ENCODE data around the gene MGLL. TPM values are rescaled to one million over a fixed set of nuclear protein-coding genes. Genes with fewer than 3 reads are reported as not detected.

Gene MGLL
- total and polyA plus RNA-seq, 4 experiments from 2014 or later, result 0.77 to 4.8 (median 2.3) TPM

DNA sequence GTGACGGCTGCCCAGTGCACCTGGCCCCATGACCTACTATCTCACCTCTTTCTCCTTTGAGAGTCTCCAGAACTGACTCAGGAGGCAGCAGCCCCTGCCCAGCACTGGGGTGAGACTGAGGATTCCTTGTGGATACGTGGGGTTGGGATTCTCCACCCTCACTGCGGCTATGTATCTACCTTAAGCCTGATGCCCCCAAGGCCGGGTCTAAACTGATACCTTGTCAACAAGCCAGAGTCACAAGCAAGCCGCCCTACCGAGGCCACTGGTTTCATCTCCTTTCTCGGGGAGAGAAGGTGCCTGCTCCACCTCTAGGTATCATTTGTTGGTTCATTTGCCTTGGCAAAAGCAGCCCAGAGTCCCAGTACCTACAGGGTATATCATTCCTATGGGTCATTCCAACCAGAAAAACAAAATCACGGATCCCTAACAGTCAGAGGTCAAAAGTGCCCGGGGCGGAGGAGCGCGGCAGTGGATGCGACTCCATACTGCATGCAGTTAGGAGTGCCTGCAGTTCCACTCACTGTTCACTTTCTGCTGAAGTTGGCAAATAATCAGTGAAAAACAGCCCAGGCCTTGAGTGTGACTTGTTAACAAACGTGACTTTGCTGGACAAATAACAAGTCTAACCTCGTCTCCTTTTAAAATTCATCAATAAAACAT is 102.0 kb downstream of the MGLL start:
- Mint-ChIP-seq H3K36me3 (no peaks in the 10 kb centered on the region), H3K4me3 (no peak overlapping the region), H3K9me3 (peaks cover 0 to 6% (median 0%) of the 10 kb centered on the region in 8 donors), H3K4me1 (no peaks in the 10 kb centered on the region), H3K27me3 (peaks cover 11 to 20% of the 10 kb centered on the region in 2 donors), H3K27ac (no peak overlapping the region)
- no peak for DNase-seq
- ChIA-PET POLR2A (ENCODE audit: partially characterized antibody) (no interaction called here), CTCF (ENCODE audit: partially characterized antibody) (no interaction called here)
- H3K4me3 ChIP-seq (ENCODE audit: low read length in 2 of 2), result no peak overlapping the region
- no peak overlapping the region for H3K27ac ChIP-seq (ENCODE audit: low read depth, low read length)
- H3K36me3 ChIP-seq (ENCODE audit: insufficient read depth, low read length), result no peaks in the 10 kb centered on the region
- H3K9me3 ChIP-seq (ENCODE audit: control insufficient read depth in 1 of 2, low read length in 2 of 2), result no peaks in the 10 kb centered on the region
- intact Hi-C loops (cut with micrococcal nuclease), result no loop called here
- no peaks in the 10 kb centered on the region for H3K4me1 ChIP-seq (ENCODE audit: insufficient read depth, low read length)
- no peaks in the 10 kb centered on the region for H3K27me3 ChIP-seq (ENCODE audit: insufficient read depth, low read length)

DNA sequence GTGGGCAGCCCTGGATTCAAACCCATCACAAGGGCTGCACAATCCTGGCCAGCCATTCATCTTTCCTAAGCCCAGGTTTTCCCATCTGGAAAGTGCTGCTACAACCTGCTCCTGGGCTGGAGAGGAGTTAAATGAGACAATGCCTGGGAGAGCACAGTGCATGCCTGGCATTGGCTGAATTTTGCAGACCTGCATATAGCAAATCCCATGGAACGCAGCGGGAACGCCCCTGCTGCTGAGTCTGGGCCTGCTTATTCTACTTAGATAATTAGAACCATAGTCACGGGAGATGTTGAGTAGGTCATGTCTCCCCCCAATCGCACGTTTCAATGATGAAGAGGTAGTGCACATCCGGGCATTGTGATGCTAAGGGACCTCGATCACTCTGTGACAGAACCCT is 102.9 kb downstream of the MGLL start:
- no peaks in the 10 kb centered on the region for H3K27me3 ChIP-seq (ENCODE audit: insufficient read depth, low read length)
- POLR2A ChIA-PET (ENCODE audit: partially characterized antibody), result no interaction called here
- Mint-ChIP-seq H3K4me3 (no peak overlapping the region), H3K27me3 (peaks cover 4 to 17% of the 10 kb centered on the region in 2 donors), H3K27ac (no peak overlapping the region), H3K9me3 (peaks cover 0 to 6% (median 0%) of the 10 kb centered on the region in 8 donors), H3K4me1 (no peaks in the 10 kb centered on the region), H3K36me3 (no peaks in the 10 kb centered on the region)
- no peaks in the 10 kb centered on the region for H3K4me1 ChIP-seq (ENCODE audit: insufficient read depth, low read length)
- no peak overlapping the region for H3K4me3 ChIP-seq (ENCODE audit: low read length in 2 of 2)
- H3K9me3 ChIP-seq (ENCODE audit: control insufficient read depth in 1 of 2, low read length in 2 of 2), result no peaks in the 10 kb centered on the region
- H3K36me3 ChIP-seq (ENCODE audit: insufficient read depth, low read length), result no peaks in the 10 kb centered on the region
- CTCF ChIA-PET (ENCODE audit: partially characterized antibody), result no interaction called here
- DNase-seq, result no peak
- no peak overlapping the region for H3K27ac ChIP-seq (ENCODE audit: low read depth, low read length)
- intact Hi-C loops (cut with micrococcal nuclease), result no loop called here

DNA sequence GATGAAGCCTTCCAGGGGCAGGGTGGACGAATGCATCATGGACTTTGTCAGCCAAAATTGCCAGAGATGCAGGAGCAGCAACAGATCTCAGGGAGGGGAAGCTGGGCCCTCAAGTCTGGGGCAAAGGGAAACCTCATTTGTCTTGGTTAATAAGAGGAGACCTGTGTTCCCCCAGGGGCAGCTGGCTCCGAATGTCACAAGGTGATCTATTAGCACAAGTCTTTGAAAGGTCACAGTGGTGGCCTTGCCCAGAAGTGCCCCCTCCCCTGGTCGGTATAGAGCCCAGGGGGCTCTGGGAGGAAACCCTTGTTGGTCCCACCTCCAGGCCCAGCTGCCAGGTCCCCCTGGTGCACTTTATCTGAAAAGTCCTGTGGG is 103.4 kb downstream of the MGLL start:
- Mint-ChIP-seq H3K4me3 (no peak overlapping the region), H3K27me3 (peaks cover 4 to 13% of the 10 kb centered on the region in 2 donors), H3K4me1 (no peaks in the 10 kb centered on the region), H3K27ac (no peak overlapping the region), H3K9me3 (peaks cover 0 to 3% (median 0%) of the 10 kb centered on the region in 8 donors), H3K36me3 (no peaks in the 10 kb centered on the region)
- POLR2A ChIA-PET (ENCODE audit: partially characterized antibody), result no interaction called here
- intact Hi-C loops (cut with micrococcal nuclease), result no loop called here
- no peak overlapping the region for H3K27ac ChIP-seq (ENCODE audit: low read depth, low read length)
- CTCF ChIA-PET (ENCODE audit: partially characterized antibody), result no interaction called here
- H3K4me3 ChIP-seq (ENCODE audit: low read length in 2 of 2), result no peak overlapping the region
- no peak for DNase-seq
- no peaks in the 10 kb centered on the region for H3K27me3 ChIP-seq (ENCODE audit: insufficient read depth, low read length)
- H3K36me3 ChIP-seq (ENCODE audit: insufficient read depth, low read length), result no peaks in the 10 kb centered on the region
- H3K4me1 ChIP-seq (ENCODE audit: insufficient read depth, low read length), result no peaks in the 10 kb centered on the region
- no peaks in the 10 kb centered on the region for H3K9me3 ChIP-seq (ENCODE audit: control insufficient read depth in 1 of 2, low read length in 2 of 2)

DNA sequence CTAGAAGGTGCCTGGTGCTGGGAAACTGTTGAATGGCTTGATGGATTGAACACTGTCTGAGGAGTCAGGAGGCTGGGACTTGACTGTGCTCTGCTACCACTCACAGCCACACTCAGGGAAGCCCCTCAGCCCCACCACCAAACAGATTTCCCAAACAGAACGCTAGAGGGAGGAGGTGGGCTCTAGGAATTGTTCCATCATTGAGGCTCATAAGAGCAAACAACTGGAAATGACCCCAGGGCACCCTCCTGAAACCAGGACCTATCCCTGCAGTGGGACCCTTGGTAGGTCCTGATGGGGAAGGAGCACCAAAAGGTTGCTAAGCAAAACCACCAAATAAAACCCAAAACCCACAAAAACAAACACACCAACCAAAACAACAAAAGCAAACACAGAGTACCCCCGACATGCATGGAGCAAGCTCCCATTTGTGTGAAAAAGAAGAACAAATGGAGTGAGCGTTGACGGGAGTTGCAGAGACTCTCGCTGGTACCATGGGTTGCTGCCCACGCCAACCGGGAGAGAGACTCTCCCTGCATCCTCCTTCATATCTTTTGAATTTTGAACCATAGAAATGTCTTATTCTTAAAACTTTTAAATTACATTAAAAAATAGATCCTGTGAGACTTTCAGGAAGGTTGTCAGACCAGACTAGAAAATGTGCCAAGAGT is 103.9 kb downstream of the MGLL start:
- Mint-ChIP-seq H3K4me3 (no peak overlapping the region), H3K36me3 (no peaks in the 10 kb centered on the region), H3K27me3 (peaks cover 2 to 14% of the 10 kb centered on the region in 2 donors), H3K4me1 (no peaks in the 10 kb centered on the region), H3K27ac (no peak overlapping the region), H3K9me3 (no peaks in the 10 kb centered on the region)
- Histone ChIP-seq H3K9me3 (ENCODE audit: control insufficient read depth in 1 of 2, low read length in 2 of 2) (no peaks in the 10 kb centered on the region), H3K4me1 (ENCODE audit: insufficient read depth, low read length) (no peaks in the 10 kb centered on the region), H3K27me3 (ENCODE audit: insufficient read depth, low read length) (no peaks in the 10 kb centered on the region), H3K4me3 (ENCODE audit: low read length in 2 of 2) (no peak overlapping the region), H3K36me3 (ENCODE audit: insufficient read depth, low read length) (no peaks in the 10 kb centered on the region), H3K27ac (ENCODE audit: low read depth, low read length) (no peak overlapping the region)
- POLR2A ChIA-PET (ENCODE audit: partially characterized antibody), result no interaction called here
- CTCF ChIA-PET (ENCODE audit: partially characterized antibody), result no interaction called here
- intact Hi-C loops (cut with micrococcal nuclease), result no loop called here
- no peak for DNase-seq

DNA sequence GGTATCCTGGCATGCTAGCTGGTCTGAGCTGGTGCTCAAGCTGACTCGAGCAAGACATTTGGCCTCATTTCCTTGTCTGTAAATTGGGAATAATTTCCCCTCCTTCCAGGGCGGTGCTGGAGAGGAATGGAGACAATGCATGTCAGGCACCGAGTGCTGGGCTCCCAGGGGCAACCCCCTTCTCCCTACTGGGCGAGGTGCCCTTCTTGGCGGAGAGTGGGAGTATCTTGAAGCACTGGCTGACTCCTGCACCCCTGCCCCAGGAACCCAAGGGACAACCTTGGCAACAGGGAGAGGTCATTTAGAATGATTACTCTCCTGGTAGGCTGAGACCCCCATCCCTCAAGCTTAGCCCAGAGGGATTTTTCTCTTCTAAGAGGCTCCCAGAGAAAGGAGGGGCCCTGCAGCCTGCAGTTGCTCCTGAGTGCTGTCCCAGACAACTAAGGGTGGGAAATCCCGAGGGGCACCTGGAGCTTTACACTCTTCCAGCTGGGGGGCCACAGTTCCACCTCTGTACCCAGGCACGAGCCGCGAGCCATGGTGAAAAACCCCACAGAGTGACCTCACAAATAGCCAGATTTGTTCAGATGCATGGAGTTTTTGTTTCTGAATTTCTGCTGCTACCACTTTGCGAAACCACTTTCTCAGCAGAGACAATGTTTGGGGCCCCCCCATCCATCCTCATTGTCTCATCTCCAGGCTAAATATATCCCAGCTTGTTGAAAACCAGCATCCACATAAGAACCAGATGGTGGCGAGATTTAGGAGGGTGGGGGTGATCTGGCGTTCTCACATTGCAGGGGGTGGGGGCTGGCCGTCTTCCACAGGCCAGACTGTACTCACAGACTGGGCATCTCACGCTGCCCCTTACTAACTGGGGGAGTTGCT is 104.7 kb downstream of the MGLL start:
- intact Hi-C loops (cut with micrococcal nuclease), result no loop called here
- H3K36me3 Mint-ChIP-seq, result no peaks in the 10 kb centered on the region
- Histone ChIP-seq H3K27ac (ENCODE audit: low read depth, low read length) (no peak overlapping the region), H3K9me3 (ENCODE audit: control insufficient read depth in 1 of 2, low read length in 2 of 2) (no peaks in the 10 kb centered on the region), H3K36me3 (ENCODE audit: insufficient read depth, low read length) (no peaks in the 10 kb centered on the region), H3K4me1 (ENCODE audit: insufficient read depth, low read length) (no peaks in the 10 kb centered on the region), H3K27me3 (ENCODE audit: insufficient read depth, low read length) (no peaks in the 10 kb centered on the region), H3K4me3 (ENCODE audit: low read length in 2 of 2) (no peak overlapping the region)
- CTCF ChIA-PET (ENCODE audit: partially characterized antibody), result interaction anchor here (1.2 kb wide), 1 partner anchor 11 kb away, joined by 3 read pairs; no protein-coding TSS in a partner anchor
- no peak for DNase-seq
- H3K4me3 Mint-ChIP-seq, result no peak overlapping the region
- no peaks in the 10 kb centered on the region for H3K9me3 Mint-ChIP-seq
- POLR2A ChIA-PET (ENCODE audit: partially characterized antibody), result no interaction called here
- no peak overlapping the region for H3K27ac Mint-ChIP-seq
- H3K27me3 Mint-ChIP-seq, result peaks cover 2 to 15% of the 10 kb centered on the region in 2 donors
- no peaks in the 10 kb centered on the region for H3K4me1 Mint-ChIP-seq

DNA sequence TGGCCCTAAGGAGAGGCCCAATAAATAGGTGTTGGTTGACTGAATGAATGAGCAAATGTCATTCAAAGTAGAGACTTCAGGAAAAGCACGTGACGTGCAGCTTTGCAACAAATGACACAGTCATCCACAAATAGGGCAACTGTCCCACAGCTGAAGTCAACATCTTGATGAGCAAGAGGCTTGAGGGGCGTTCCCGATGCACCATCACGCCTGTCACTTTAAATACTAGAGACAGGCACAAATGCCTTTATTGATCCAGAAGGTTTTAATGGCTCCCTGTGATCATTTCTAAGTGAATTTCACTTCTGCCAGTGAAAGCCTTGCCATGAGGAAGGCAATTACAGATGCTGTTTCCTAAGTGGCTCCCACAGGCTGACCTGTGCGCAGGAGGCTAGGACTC is 105.9 kb downstream of the MGLL start:
- no peak overlapping the region for H3K4me3 Mint-ChIP-seq
- intact Hi-C loops (cut with micrococcal nuclease), result no loop called here
- no peaks in the 10 kb centered on the region for H3K4me1 Mint-ChIP-seq
- no peaks in the 10 kb centered on the region for H3K36me3 Mint-ChIP-seq
- H3K4me3 ChIP-seq (ENCODE audit: low read length in 2 of 2), result no peak overlapping the region
- no peaks in the 10 kb centered on the region for H3K9me3 ChIP-seq (ENCODE audit: control insufficient read depth in 1 of 2, low read length in 2 of 2)
- H3K9me3 Mint-ChIP-seq, result no peaks in the 10 kb centered on the region
- no peak overlapping the region for H3K27ac ChIP-seq (ENCODE audit: low read depth, low read length)
- POLR2A ChIA-PET (ENCODE audit: partially characterized antibody), result no interaction called here
- peaks cover 2 to 13% of the 10 kb centered on the region in 2 donors for H3K27me3 Mint-ChIP-seq
- DNase-seq, result no peak
- no peak overlapping the region for H3K27ac Mint-ChIP-seq
- H3K4me1 ChIP-seq (ENCODE audit: insufficient read depth, low read length), result no peaks in the 10 kb centered on the region
- H3K27me3 ChIP-seq (ENCODE audit: insufficient read depth, low read length), result no peaks in the 10 kb centered on the region
- H3K36me3 ChIP-seq (ENCODE audit: insufficient read depth, low read length), result no peaks in the 10 kb centered on the region
- CTCF ChIA-PET (ENCODE audit: partially characterized antibody), result interaction anchor here (1.2 kb wide), 1 partner anchor 10 kb away, joined by 3 read pairs; no protein-coding TSS in a partner anchor

DNA sequence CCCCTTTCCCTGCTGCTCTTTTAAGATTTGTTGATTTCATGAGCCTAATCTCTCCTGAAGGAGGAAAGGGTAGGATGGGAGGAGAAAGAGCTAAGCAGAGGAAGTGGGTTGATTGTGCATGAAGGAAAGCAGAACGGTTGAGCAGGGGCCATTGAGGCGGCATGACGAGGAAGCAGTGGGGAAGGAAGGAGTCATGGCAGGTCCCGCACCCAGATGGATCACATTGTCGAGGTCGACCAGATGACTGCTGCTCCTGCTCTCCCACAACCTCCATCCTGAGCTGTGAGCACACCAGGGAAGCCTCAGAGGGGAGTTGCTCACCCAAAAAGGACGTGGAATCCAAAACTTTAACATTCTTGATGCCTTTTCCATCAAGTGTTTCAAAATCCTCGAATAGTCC is 106.8 kb downstream of the MGLL start:
- Histone ChIP-seq H3K4me1 (ENCODE audit: insufficient read depth, low read length) (no peaks in the 10 kb centered on the region), H3K27me3 (ENCODE audit: insufficient read depth, low read length) (no peaks in the 10 kb centered on the region), H3K4me3 (ENCODE audit: low read length in 2 of 2) (no peak overlapping the region), H3K36me3 (ENCODE audit: insufficient read depth, low read length) (no peaks in the 10 kb centered on the region), H3K9me3 (ENCODE audit: control insufficient read depth in 1 of 2, low read length in 2 of 2) (no peaks in the 10 kb centered on the region), H3K27ac (ENCODE audit: low read depth, low read length) (no peak overlapping the region)
- intact Hi-C loops (cut with micrococcal nuclease), result no loop called here
- ChIA-PET CTCF (ENCODE audit: partially characterized antibody) (interaction anchor here (0.6 kb wide), 1 partner anchor 110 kb away, joined by 3 read pairs; no protein-coding TSS in a partner anchor), POLR2A (ENCODE audit: partially characterized antibody) (no interaction called here)
- Mint-ChIP-seq H3K4me1 (no peaks in the 10 kb centered on the region), H3K36me3 (no peaks in the 10 kb centered on the region), H3K9me3 (no peaks in the 10 kb centered on the region), H3K4me3 (no peak overlapping the region), H3K27ac (no peak overlapping the region), H3K27me3 (peaks cover 2 to 13% of the 10 kb centered on the region in 2 donors)
- no peak for DNase-seq
